Neutrophil (primary cell): Measurements from ENCODE around the gene FAM13C.

Experiments used
- H3K27ac ChIP-seq: fragments of 200-600 bp; sonication (generic); 2 replicates; pipeline ENCODE4 v1.5.1; 2016; ENCODE audit warnings: mild to moderate bottlenecking, moderate library complexity
- H3K27me3 ChIP-seq: fragments of 200-600 bp; sonication (generic); 2 replicates; pipeline ENCODE4 v1.6.0; 2016; ENCODE audit warnings: mild to moderate bottlenecking
- H3K36me3 ChIP-seq: fragments of 200-600 bp; sonication (generic); 2 replicates; pipeline ENCODE4 v1.5.1; 2017
- H3K4me1 ChIP-seq, 2 experiments: fragments of 200-600 bp in 1 of 2; sonication (generic) in 1 of 2; 1 replicate in 1 of 2; 2 replicates in 1 of 2; pipeline versions ENCODE4 v1.5.1 to v1.6.1; 2013 to 2016; ENCODE audit warnings: low read depth in 1 of 2, low read length in 1 of 2, mild to moderate bottlenecking in 1 of 2, moderate library complexity in 1 of 2; ENCODE audit not compliant: control insufficient read depth in 1 of 2, insufficient read depth in 1 of 2
- H3K4me3 ChIP-seq, 2 experiments: fragments of 200-600 bp in 1 of 2; sonication (generic) in 1 of 2; 1 replicate in 1 of 2; 2 replicates in 1 of 2; pipeline ENCODE4 v1.5.1; 2013 to 2016; ENCODE audit warnings: low read depth in 1 of 2, low read length in 1 of 2, mild to moderate bottlenecking in 1 of 2, moderate library complexity in 1 of 2
- H3K9me3 ChIP-seq: fragments of 200-600 bp; sonication (generic); 2 replicates; pipeline ENCODE4 v1.5.1; 2016
- TF ChIP-seq, protein P1 (sequence below): fragments of 200-600 bp; sonication (generic); IDR thresholded peaks from 2 replicates; pipeline ENCODE4 v1.5.1; 2016; ENCODE audit warnings: antibody characterized with exemption

FAM13C gene

GRCh38 chr10:59310324-59310914 is 51.9 kb downstream of the FAM13C start:
- Histone ChIP-seq H3K4me1 (no peaks in the 10 kb centered on the region), H3K9me3 (no peaks in the 10 kb centered on the region), H3K36me3 (no peaks in the 10 kb centered on the region), H3K27ac (no peak overlapping the region), H3K27me3 (no peaks in the 10 kb centered on the region), H3K4me3 (no peak overlapping the region)
- TF ChIP-seq, protein P1, sequence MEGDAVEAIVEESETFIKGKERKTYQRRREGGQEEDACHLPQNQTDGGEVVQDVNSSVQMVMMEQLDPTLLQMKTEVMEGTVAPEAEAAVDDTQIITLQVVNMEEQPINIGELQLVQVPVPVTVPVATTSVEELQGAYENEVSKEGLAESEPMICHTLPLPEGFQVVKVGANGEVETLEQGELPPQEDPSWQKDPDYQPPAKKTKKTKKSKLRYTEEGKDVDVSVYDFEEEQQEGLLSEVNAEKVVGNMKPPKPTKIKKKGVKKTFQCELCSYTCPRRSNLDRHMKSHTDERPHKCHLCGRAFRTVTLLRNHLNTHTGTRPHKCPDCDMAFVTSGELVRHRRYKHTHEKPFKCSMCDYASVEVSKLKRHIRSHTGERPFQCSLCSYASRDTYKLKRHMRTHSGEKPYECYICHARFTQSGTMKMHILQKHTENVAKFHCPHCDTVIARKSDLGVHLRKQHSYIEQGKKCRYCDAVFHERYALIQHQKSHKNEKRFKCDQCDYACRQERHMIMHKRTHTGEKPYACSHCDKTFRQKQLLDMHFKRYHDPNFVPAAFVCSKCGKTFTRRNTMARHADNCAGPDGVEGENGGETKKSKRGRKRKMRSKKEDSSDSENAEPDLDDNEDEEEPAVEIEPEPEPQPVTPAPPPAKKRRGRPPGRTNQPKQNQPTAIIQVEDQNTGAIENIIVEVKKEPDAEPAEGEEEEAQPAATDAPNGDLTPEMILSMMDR, result no peak

GRCh38 chr10:59304521-59305097 is 57.7 kb downstream of the FAM13C start:
- no peaks in the 10 kb centered on the region for H3K36me3 ChIP-seq
- H3K27ac ChIP-seq, result no peak overlapping the region
- H3K4me1 ChIP-seq, result no peaks in the 10 kb centered on the region
- H3K27me3 ChIP-seq, result no peaks in the 10 kb centered on the region
- H3K9me3 ChIP-seq, result no peaks in the 10 kb centered on the region
- no peak overlapping the region for H3K4me3 ChIP-seq
- TF ChIP-seq, protein P1, result no peak

DNA sequence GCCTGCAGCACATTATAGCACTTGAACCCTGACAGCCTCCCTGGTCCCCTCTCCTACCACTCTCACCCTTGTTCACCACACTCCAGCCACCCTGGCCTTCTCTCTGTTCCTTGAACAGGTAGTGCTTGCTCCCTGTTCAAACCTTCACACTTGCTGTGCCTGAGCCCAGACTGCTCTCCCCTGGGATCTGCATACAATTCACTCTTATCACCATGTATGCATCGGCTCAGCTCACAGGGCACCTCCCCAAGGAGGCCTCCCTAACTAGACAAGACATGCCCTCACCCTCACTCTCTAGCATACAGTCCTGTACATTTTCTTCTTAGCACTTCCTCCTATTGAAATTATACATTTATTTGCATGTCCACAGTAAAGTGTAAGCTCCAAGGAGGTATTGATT is 59.3 kb downstream of the FAM13C start:
- TF ChIP-seq, protein P1, result no peak
- H3K27me3 ChIP-seq, result no peaks in the 10 kb centered on the region
- H3K27ac ChIP-seq, result no peak overlapping the region
- no peaks in the 10 kb centered on the region for H3K9me3 ChIP-seq
- H3K4me3 ChIP-seq, result no peak overlapping the region
- no peaks in the 10 kb centered on the region for H3K36me3 ChIP-seq
- H3K4me1 ChIP-seq, result no peaks in the 10 kb centered on the region

DNA sequence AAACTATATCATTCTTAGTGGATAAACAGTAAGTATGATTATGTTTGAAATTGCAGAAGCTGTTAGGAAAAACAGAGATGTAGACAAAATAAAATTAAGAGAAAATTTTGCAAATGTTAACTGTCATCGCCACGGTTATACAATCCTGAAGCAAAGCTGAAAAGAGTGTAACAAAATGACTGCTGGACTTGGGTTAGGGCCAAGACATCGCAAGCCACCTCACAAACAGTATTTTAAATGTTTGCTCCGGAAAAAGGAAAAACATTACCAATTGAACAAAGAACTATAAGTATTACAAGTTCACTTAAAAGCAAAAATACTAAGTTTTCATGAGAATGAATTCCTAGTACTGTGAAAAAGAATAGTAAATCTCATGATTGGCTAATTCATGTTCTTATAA is 60.0 kb downstream of the FAM13C start:
- no peaks in the 10 kb centered on the region for H3K4me1 ChIP-seq
- no peak overlapping the region for H3K27ac ChIP-seq

GRCh38 chr10:59301067-59301754 is 61.1 kb downstream of the FAM13C start:
- no peak overlapping the region for H3K27ac ChIP-seq
- H3K27me3 ChIP-seq, result no peaks in the 10 kb centered on the region
- H3K4me3 ChIP-seq, result no peak overlapping the region
- no peaks in the 10 kb centered on the region for H3K9me3 ChIP-seq
- no peaks in the 10 kb centered on the region for H3K4me1 ChIP-seq
- H3K36me3 ChIP-seq, result no peaks in the 10 kb centered on the region
- TF ChIP-seq, protein P1, result no peak

More for the DNA sequence above, 60.0 kb downstream of the FAM13C start:
- no peak overlapping the region for H3K4me3 ChIP-seq
- TF ChIP-seq, protein P1, result no peak
- no peaks in the 10 kb centered on the region for H3K36me3 ChIP-seq
- H3K9me3 ChIP-seq, result no peaks in the 10 kb centered on the region
- no peaks in the 10 kb centered on the region for H3K27me3 ChIP-seq
